Lower lobe of right lung (tissue), 2 donors: Measurements from ENCODE around the gene ELAVL1. TPM values are rescaled to one million over a fixed set of nuclear protein-coding genes. Genes with fewer than 3 reads are reported as not detected.
A peak's percentile ranks its signal among the peaks of the same experiment; 100 is the strongest.

Experiments
- ATAC-seq, 2 donors: fragments of 200-7000 bp; cut with Tn5 transposase; one replicate each; pipeline ENCODE4 v1.9.1; 2020 to 2022; ENCODE audit warnings: mild to moderate bottlenecking in 2 of 2, moderate library complexity in 2 of 2
- DNase-seq: peaks from one replicate; pipeline ENCODE4 v3.0.0-alpha.2; 2020
- H3K27ac ChIP-seq: fragments of 200-600 bp; one replicate; pipeline ENCODE4 v1.8.0; 2022
- H3K27me3 ChIP-seq: fragments of 200-600 bp; one replicate; pipeline ENCODE4 v1.8.0; 2022; ENCODE audit warnings: low read depth
- H3K36me3 ChIP-seq: fragments of 200-600 bp; one replicate; pipeline ENCODE4 v1.8.0; 2022; ENCODE audit warnings: mild to moderate bottlenecking
- H3K4me1 ChIP-seq: fragments of 200-600 bp; one replicate; pipeline ENCODE4 v1.8.0; 2022
- H3K4me3 ChIP-seq: fragments of 200-600 bp; one replicate; pipeline ENCODE4 v1.8.0; 2022; ENCODE audit warnings: mild to moderate bottlenecking
- H3K9me3 ChIP-seq: fragments of 200-600 bp; one replicate; pipeline ENCODE4 v1.8.0; 2022
- intact Hi-C: fragments of 100-400 bp; cut with DNase I; formaldehyde crosslinking; loops from one replicate; pipeline ENCODE4 v1.11.0; 2022
- total RNA-seq: library from RNA; stranded (reverse); fragmentation: NEBNext Ultra II Directional; extraction: Animal tissue kit (Norgen Biotek cat#: 25700); gene quantifications from one replicate; pipeline ENCODE4 v1.2.1, GENCODE V29; 2021
- TF ChIP-seq, protein P1 (sequence below): fragments of 200-600 bp; IDR thresholded peaks from one replicate; pipeline ENCODE4 v1.8.0; 2022; ENCODE audit warnings: antibody characterized with exemption, mild to moderate bottlenecking
- donor health status: DM: no; HTN: yes; CAD: no; lungs with severe emphysema.

The ELAVL1 gene
- total RNA-seq, 1 donor from 2014 or later, result 66.3 TPM

GRCh38 chr19:7914099-7914498 is 91.3 kb downstream of the ELAVL1 start:
- intact Hi-C loops, result no loop called here
- no peak for DNase-seq
- H3K4me1 ChIP-seq, result peaks cover 31% of the 10 kb centered on the region
- H3K27me3 ChIP-seq, result peaks cover 45% of the 10 kb centered on the region
- no peaks in the 10 kb centered on the region for H3K9me3 ChIP-seq
- peaks cover 40% of the 10 kb centered on the region for H3K36me3 ChIP-seq
- H3K27ac ChIP-seq, result no peak overlapping the region
- TF ChIP-seq, protein P1, sequence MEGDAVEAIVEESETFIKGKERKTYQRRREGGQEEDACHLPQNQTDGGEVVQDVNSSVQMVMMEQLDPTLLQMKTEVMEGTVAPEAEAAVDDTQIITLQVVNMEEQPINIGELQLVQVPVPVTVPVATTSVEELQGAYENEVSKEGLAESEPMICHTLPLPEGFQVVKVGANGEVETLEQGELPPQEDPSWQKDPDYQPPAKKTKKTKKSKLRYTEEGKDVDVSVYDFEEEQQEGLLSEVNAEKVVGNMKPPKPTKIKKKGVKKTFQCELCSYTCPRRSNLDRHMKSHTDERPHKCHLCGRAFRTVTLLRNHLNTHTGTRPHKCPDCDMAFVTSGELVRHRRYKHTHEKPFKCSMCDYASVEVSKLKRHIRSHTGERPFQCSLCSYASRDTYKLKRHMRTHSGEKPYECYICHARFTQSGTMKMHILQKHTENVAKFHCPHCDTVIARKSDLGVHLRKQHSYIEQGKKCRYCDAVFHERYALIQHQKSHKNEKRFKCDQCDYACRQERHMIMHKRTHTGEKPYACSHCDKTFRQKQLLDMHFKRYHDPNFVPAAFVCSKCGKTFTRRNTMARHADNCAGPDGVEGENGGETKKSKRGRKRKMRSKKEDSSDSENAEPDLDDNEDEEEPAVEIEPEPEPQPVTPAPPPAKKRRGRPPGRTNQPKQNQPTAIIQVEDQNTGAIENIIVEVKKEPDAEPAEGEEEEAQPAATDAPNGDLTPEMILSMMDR, result no peak
- ATAC-seq, result no peak
- no peak overlapping the region for H3K4me3 ChIP-seq

GRCh38 chr19:7913652-7914051 is 91.8 kb downstream of the ELAVL1 start:
- ATAC-seq (no peak), DNase-seq (no peak)
- H3K9me3 ChIP-seq, result no peaks in the 10 kb centered on the region
- H3K4me1 ChIP-seq, result peaks cover 29% of the 10 kb centered on the region
- TF ChIP-seq, protein P1, result no peak
- H3K27ac ChIP-seq, result no peak overlapping the region
- intact Hi-C loops, result no loop called here
- H3K4me3 ChIP-seq, result no peak overlapping the region
- H3K27me3 ChIP-seq, result peaks cover 43% of the 10 kb centered on the region
- peaks cover 43% of the 10 kb centered on the region for H3K36me3 ChIP-seq

- Histone ChIP-seq H3K36me3 (peaks cover 43% of the 10 kb centered on the region), H3K4me3 (no peak overlapping the region), H3K27ac (no peak overlapping the region), H3K4me1 (peaks cover 26% of the 10 kb centered on the region), H3K27me3 (peaks cover 36% of the 10 kb centered on the region), H3K9me3 (no peaks in the 10 kb centered on the region)
- TF ChIP-seq, protein P1, result no peak
- DNase-seq (peak; percentile 43), ATAC-seq (no peak)
- intact Hi-C loops, result no loop called here
Measured at GRCh38 chr19:7912697-7913564, 92.5 kb downstream of the ELAVL1 start.

- ATAC-seq, result no peak
- Histone ChIP-seq H3K9me3 (no peaks in the 10 kb centered on the region), H3K27me3 (peaks cover 29% of the 10 kb centered on the region), H3K36me3 (peaks cover 43% of the 10 kb centered on the region), H3K4me3 (no peak overlapping the region), H3K4me1 (peaks cover 25% of the 10 kb centered on the region), H3K27ac (no peak overlapping the region)
- TF ChIP-seq, protein P1, result no peak
- intact Hi-C loops, result no loop called here
- DNase-seq, result peak; percentile 48
Measured at GRCh38 chr19:7912144-7912696, 93.2 kb downstream of the ELAVL1 start.

DNA sequence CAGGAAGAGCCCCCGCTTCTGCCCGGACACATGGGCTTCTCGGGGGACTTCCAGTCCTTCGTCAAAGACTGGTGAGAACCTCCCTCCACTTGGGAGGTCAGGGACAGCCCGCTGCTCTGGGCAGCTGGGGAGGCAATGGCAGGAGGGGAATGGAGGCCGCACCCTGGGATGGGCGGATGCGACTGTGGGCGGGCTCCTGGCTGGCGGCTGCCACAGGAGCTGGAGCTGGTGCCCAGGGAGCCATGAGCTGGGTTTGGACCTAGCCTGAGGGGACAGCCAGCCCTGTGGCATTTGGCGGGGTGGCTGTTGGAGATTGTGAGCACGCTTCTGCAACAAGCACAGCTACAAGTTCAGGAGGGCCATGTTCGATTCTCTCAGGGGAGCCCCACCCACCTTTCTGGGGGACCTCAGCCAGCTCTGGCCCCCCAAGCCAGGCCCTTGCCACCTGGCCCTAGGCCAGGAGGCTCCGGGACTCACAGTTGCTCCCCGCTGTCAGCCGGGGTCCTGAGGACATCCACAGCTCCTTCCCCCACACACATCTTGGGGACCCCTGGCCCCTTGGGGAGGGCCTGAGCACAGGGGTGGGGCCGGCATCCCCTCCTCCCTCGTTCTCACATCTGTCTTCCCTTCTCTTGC is 93.8 kb downstream of the ELAVL1 start:
- TF ChIP-seq, protein P1, result no peak
- peaks cover 23% of the 10 kb centered on the region for H3K27me3 ChIP-seq
- intact Hi-C loops, result no loop called here
- ATAC-seq (no peak), DNase-seq (peak; percentile 44)
- H3K36me3 ChIP-seq, result peaks cover 43% of the 10 kb centered on the region
- H3K4me3 ChIP-seq, result no peak overlapping the region
- H3K9me3 ChIP-seq, result no peaks in the 10 kb centered on the region
- H3K27ac ChIP-seq, result no peak overlapping the region
- H3K4me1 ChIP-seq, result peaks cover 21% of the 10 kb centered on the region
